G401 (cell line): ENCODE data around the gene PLXNA4. TPM values are rescaled to one million over a fixed set of nuclear protein-coding genes. Genes with fewer than 3 reads are reported as not detected.

ENCODE experiments used
- DNase-seq: peaks from one replicate; pipeline ENCODE4 v3.0.0-alpha.2; 2015; ENCODE audit warnings: low spot score
- in situ Hi-C: cut with HindIII; loops from 2 replicates; pipeline ENCODE4 v1.10.0; 2016; ENCODE audit warnings: low sequenced_read_pairs, mixed read lengths
- total RNA-seq: library from RNA; depleted of rRNA; stranded (reverse); fragments of >200 nt; shearing (Covaris generic); gene quantifications from 2 replicates; pipeline ENCODE4 v1.2.3, GENCODE V29; 2014

PLXNA4 gene
- total RNA-seq, 1 experiment from 2014 or later = under 0.01 TPM

- no peak for DNase-seq
- in situ Hi-C loops = no loop called here
Measured at GRCh38 chr7:132113536-132114371, 462.5 kb downstream of the PLXNA4 start.

- peak; percentile 10 for DNase-seq
- in situ Hi-C loops = no loop called here
Measured at GRCh38 chr7:132112657-132113056, 463.6 kb downstream of the PLXNA4 start.

GRCh38 chr7:132112106-132112505, 464.2 kb downstream of the PLXNA4 start:
- no peak for DNase-seq
- in situ Hi-C loops = no loop called here

GRCh38 chr7:132110692-132111091, 465.6 kb downstream of the PLXNA4 start:
- in situ Hi-C loops = no loop called here
- no peak for DNase-seq

DNA sequence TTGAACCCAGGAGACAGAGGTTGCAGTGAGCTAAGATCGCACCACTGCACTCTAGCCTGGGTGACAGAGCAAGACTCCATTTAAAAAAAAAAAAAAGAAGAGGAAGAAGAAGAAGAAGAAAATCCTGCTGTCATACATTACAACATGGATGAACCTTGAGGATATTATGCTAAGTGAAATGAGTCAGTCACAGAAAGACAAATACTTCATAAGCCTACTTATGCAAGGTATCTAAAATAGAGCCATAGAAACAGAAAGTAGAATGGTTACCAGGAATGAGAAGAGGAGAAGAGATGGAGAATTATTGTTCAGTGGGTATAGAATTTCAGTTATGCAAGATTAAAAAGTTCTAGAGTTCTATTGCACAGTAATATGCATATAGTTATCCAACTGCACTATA, 466.5 kb downstream of the PLXNA4 start:
- in situ Hi-C loops = no loop called here
- DNase-seq = no peak

DNA sequence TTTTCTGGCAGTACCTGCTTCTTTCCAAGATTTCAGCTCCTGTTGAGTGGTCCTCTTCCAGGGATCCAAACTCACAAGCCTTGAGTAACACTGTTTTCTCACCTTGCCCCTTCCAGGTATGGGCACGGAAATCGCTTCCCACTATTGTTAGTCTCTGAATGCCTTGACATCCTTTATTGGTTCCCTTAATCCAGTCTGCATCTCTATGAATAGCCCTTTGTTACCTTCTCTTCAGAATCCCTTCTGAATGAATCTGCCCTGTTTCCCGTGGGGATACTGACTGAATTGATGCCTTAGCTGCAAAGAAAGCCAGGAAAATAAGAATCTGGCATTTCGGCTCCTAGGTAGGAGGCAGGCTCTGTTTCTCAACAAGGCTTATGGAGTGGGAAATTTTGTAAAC, 467.7 kb downstream of the PLXNA4 start:
- in situ Hi-C loops = no loop called here
- DNase-seq = no peak

- in situ Hi-C loops = no loop called here
- DNase-seq = no peak
Measured at GRCh38 chr7:132106491-132106890, 469.8 kb downstream of the PLXNA4 start.

DNA sequence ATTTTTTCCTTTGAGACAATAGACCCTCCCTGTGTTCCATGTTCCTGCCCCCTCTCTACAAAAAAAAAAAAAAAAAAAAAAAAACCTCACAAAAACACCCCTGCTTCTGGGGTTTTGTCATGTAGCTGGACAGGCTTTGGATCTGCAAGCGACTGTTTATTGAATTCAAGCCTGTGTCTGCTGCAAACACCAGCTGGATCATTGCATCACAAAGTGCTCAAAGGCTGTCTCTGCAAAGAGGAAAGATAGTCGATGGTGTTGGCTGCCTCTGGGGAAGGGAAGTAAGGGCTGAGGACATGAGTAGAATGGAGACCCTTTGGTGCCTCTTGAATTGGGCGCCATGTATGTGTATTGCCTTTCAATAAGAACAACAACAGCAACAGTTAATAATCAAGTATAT, 471.2 kb downstream of the PLXNA4 start:
- in situ Hi-C loops = no loop called here
- DNase-seq = no peak

GRCh38 chr7:132103718-132104117, 472.6 kb downstream of the PLXNA4 start:
- in situ Hi-C loops = no loop called here

DNA sequence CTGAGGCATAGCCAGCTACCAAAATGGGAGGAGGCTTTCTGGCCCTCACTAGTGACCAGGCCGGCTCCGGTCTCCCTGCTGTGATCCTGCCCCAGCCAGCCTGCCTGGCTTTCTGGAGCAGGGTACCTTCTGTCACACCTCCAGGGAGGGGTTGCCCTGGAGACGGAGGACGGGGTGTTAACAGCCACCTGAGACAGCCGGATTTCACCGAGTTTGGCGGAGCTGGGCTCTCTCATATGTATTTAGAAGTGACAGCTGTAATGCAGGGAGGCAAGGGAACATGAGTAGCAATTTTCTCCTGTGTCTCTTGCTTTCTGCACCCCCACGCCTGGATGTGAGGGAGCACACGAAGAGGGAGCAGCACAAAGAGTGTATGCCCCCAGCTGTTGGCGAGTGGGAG, 473.3 kb downstream of the PLXNA4 start:
- in situ Hi-C loops = no loop called here
- peak; percentile 38 for DNase-seq

More at GRCh38 chr7:132103718-132104117, 472.6 kb downstream of the PLXNA4 start:
- DNase-seq = no peak

DNA sequence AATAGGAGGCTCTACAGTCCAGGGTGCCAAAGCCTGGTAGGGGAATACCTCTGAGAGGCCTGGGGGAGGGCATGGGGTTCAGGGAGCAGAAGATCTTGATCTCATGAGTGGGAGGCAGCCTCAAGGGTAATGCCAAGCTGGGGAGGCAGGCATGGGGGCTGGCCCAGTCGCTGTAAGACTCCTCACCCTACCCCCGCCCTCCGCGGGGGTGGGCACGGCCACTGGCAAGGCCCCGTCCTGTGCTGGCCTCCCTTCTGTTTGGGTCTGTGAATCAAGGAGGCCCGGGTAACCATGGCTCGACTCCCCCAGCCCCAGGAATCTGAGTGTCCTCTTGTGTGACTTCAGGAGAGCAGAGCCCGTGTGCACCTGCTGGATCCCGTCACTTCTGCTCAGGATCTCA, 473.9 kb downstream of the PLXNA4 start:
- no peak for DNase-seq
- in situ Hi-C loops = no loop called here

DNA sequence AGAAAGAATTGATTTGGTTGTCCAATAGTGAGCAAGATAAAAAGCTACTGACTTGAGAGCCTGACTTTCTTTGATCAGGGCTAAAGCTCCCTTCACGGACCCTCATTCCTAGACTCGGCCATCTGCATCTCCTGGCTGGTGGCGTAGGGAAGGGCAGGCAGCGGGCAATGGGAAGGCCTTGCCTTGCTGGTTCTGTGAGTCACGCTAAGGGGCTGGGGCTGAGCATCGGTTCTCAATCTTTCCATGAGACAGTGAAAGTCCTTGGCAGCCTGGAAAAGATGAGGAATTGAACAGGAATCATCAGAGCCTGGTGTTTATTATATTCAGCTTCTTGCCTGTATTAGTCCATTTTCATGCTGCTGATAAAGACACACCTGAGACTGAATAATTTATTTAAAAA, 475.3 kb downstream of the PLXNA4 start:
- DNase-seq = no peak
- in situ Hi-C loops = no loop called here

DNA sequence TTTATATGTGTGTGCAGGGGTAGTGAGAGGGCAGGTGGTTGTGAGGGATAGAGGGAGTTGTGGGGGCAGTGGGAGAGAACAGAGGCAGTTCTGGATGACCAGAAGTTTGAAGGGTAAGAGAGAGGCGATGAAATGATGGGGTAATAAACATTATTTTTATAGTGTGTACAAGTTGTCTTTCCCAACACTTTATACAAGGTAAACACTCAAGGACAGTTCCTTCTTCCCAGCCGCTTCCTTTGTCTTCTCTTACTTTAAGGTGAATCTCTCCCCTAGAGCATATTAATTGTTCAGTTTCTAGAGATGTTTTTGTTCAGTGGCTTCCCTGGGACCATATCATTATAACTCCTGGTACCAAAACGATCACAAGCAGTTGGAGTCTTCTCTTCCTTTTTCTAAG, 475.8 kb downstream of the PLXNA4 start:
- in situ Hi-C loops = no loop called here
- DNase-seq = no peak

DNA sequence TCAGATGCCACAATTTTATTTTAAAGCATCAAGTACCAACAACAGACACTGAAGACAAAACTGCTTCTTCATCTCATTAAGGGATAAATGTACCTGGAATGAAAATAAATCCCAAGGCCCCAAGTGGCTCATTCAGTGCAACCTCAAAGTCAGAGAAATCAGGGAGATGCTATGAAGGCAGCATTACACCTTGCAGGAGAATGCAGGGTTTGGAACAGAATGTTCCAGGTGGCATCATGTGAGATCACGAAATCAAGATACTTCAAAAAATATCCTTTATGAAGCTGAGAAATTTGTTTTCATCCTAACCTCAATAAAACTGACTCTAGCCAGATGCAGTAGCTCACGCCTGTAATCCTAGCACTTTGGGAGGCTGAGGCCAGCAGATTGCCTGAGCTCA, 477.1 kb downstream of the PLXNA4 start:
- in situ Hi-C loops = no loop called here
- no peak for DNase-seq

DNA sequence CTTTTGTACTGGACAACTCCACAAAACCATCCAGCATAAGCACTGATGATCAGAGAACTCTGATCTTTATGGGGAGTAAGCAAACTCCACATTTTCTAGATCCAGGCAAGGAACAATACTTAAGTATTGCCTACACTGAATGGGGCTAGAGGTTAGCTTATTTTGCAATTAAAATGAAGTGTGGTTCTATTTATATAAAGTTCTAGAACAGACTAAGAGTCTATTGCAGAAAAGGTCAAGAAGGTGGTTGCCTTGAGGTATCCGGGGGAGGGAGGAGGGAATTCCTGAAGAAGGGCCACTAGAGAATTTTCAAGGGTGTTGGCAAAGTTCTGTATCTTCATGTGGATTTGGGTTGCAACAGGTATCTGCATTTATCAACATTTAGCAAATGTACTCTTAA, 477.9 kb downstream of the PLXNA4 start:
- no peak for DNase-seq
- in situ Hi-C loops = no loop called here

- in situ Hi-C loops = no loop called here
- DNase-seq = no peak
Measured at GRCh38 chr7:132097550-132098134, 478.6 kb downstream of the PLXNA4 start.

DNA sequence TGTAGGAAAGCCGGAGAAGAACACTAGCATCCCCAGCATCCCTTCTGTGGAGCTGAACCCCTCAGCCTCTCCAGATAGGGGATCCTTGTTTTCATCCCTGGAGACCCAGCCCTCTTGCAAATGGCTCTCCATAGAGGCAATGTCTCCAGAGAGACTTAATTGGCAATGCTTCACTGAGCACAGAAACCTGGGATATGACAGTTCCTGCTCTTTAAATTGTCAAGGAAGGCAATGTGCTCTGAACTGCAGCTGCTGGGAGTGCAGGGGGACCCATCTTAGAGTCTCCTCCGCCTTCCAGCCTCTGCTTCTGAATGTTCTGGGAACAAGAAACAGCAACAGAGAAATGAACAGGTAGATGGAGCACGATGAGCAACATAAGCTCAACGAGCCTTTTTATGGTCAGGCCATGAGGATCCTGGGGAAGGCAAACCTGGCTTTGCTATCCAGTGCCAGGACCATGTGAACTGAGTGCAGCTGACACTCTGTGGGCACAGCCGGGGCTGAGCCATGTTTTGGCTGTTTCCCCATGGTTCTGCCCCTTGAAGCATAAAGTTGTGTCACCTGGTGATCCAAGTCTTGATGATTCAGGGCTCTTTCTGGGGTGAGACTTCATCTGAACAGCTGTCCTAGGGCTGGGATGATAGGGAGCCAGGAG, 481.0 kb downstream of the PLXNA4 start:
- in situ Hi-C loops = no loop called here
- peak; percentile 67 for DNase-seq

DNA sequence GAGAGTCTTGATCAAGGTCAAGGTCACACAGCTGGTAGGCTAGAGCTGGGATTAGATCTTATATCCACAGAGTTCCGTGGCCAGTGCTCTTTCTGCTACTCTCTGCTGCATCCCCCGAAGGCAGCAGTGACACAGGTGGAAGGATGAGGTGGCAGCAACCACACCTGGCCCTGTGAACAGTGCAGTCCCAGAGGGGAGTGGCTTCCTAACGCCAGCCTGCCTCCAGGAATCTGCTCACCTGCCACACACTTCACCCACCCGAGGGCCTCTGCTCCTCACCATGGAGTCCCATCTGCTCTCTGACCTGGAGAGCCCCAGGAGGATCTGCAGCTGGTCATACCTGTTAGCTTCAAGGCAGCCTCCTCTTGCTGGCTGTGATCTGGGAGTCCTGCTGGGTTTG, 484.2 kb downstream of the PLXNA4 start:
- DNase-seq = no peak
- in situ Hi-C loops = no loop called here

GRCh38 chr7:132091706-132092105, 484.6 kb downstream of the PLXNA4 start:
- in situ Hi-C loops = no loop called here
- DNase-seq = no peak

- DNase-seq = no peak
- in situ Hi-C loops = no loop called here
Measured at GRCh38 chr7:132090444-132090843, 485.8 kb downstream of the PLXNA4 start.
